H9 (cell line): Measurements from ENCODE around the gene SORCS2. TPM values are rescaled to one million over a fixed set of nuclear protein-coding genes. Genes with fewer than 3 reads are reported as not detected.

ENCODE experiments used
- DNase-seq: peaks from one replicate; pipeline ENCODE4 v3.0.0-alpha.2; 2017
- H2AFZ ChIP-seq: one replicate; pipeline ENCODE4 v1.6.1; 2013; ENCODE audit warnings: mild to moderate bottlenecking, low read length, control low read depth, moderate library complexity
- H2AK5ac ChIP-seq: 2 replicates; pipeline ENCODE4 v1.6.1; 2013; ENCODE audit warnings: low read length, control low read depth, mixed read lengths; ENCODE audit not compliant: insufficient read length
- H2BK120ac ChIP-seq: one replicate; pipeline ENCODE4 v1.6.1; 2013; ENCODE audit warnings: low read depth, mild to moderate bottlenecking, low read length, control low read depth, inconsistent platforms; ENCODE audit not compliant: poor library complexity, severe bottlenecking
- H2BK12ac ChIP-seq: 2 replicates; pipeline ENCODE4 v1.6.1; 2013; ENCODE audit warnings: low read length, control low read depth, mixed read lengths, low read depth; ENCODE audit not compliant: insufficient read length
- H2BK15ac ChIP-seq: 2 replicates; pipeline ENCODE4 v1.6.1; 2013; ENCODE audit warnings: low read depth, low read length, control low read depth
- H2BK20ac ChIP-seq: one replicate; pipeline ENCODE4 v1.6.1; 2013; ENCODE audit warnings: low read depth, mild to moderate bottlenecking, low read length, control low read depth, inconsistent platforms; ENCODE audit not compliant: poor library complexity, severe bottlenecking
- H2BK5ac ChIP-seq: 2 replicates; pipeline ENCODE4 v1.6.1; 2013; ENCODE audit warnings: low read length, control low read depth, mixed read lengths; ENCODE audit not compliant: insufficient read length
- H3K14ac ChIP-seq: 2 replicates; pipeline ENCODE4 v1.6.1; 2013; ENCODE audit warnings: low read length, control low read depth; ENCODE audit not compliant: insufficient read depth
- H3K18ac ChIP-seq: 2 replicates; pipeline ENCODE4 v1.6.1; 2013; ENCODE audit warnings: low read depth, mild to moderate bottlenecking, mixed read lengths, low read length, control low read depth; ENCODE audit not compliant: insufficient read length
- H3K23ac ChIP-seq: 2 replicates; pipeline ENCODE4 v1.6.1; 2013; ENCODE audit warnings: low read length, control low read depth, mixed read lengths, low read depth; ENCODE audit not compliant: insufficient read length
- H3K23me2 ChIP-seq: 2 replicates; pipeline ENCODE4 v1.6.1; 2013; ENCODE audit warnings: low read depth, mild to moderate bottlenecking, mixed read lengths, low read length, control low read depth; ENCODE audit not compliant: insufficient read length, poor library complexity, severe bottlenecking
- H3K27ac ChIP-seq: 2 replicates; pipeline ENCODE4 v1.5.1; 2013; ENCODE audit warnings: low read length, control low read depth, mixed read lengths, low read depth; ENCODE audit not compliant: insufficient read length
- H3K27me3 ChIP-seq: 2 replicates; pipeline ENCODE4 v1.6.1; 2013; ENCODE audit warnings: low read length, control low read depth, inconsistent platforms; ENCODE audit not compliant: insufficient read depth
- H3K4ac ChIP-seq: 2 replicates; pipeline ENCODE4 v1.6.1; 2013; ENCODE audit warnings: low read depth, mild to moderate bottlenecking, control low read depth, inconsistent platforms, low read length, moderate library complexity
- H3K4me1 ChIP-seq: 2 replicates; pipeline ENCODE4 v1.6.1; 2013; ENCODE audit warnings: low read length, control low read depth, inconsistent platforms; ENCODE audit not compliant: insufficient read depth
- H3K4me2 ChIP-seq: 2 replicates; pipeline ENCODE4 v1.6.1; 2013; ENCODE audit warnings: low read length, control low read depth, mixed read lengths; ENCODE audit not compliant: insufficient read length, insufficient read depth
- H3K56ac ChIP-seq: 2 replicates; pipeline ENCODE4 v1.6.1; 2013; ENCODE audit warnings: low read depth, mild to moderate bottlenecking, mixed read lengths, low read length, control low read depth; ENCODE audit not compliant: insufficient read length
- H3K79me1 ChIP-seq: 2 replicates; pipeline ENCODE4 v1.6.1; 2013; ENCODE audit warnings: low read depth, mild to moderate bottlenecking, moderate library complexity, low read length, control low read depth, inconsistent platforms; ENCODE audit not compliant: insufficient read depth, poor library complexity, severe bottlenecking
- H3K79me2 ChIP-seq: 2 replicates; pipeline ENCODE4 v1.6.1; 2013; ENCODE audit warnings: low read length, control low read depth, inconsistent platforms; ENCODE audit not compliant: insufficient read depth
- H3K9ac ChIP-seq: 2 replicates; pipeline ENCODE4 v1.6.1; 2013; ENCODE audit warnings: low read length, control low read depth, mixed read lengths; ENCODE audit not compliant: insufficient read length; ENCODE audit errors: extremely low read depth
- H3K9me3 ChIP-seq: one replicate; pipeline ENCODE4 v1.6.1; 2013; ENCODE audit warnings: low read depth, low read length, inconsistent platforms; ENCODE audit not compliant: control insufficient read depth
- H3T11ph ChIP-seq: one replicate; pipeline ENCODE4 v1.6.1; 2013; ENCODE audit warnings: mild to moderate bottlenecking, low read length, control low read depth, inconsistent platforms
- H4K20me1 ChIP-seq: one replicate; pipeline ENCODE4 v1.6.1; 2013; ENCODE audit not compliant: control insufficient read depth, insufficient read length, insufficient read depth
- H4K5ac ChIP-seq: 2 replicates; pipeline ENCODE4 v1.6.1; 2013; ENCODE audit warnings: low read depth, mild to moderate bottlenecking, mixed read lengths, low read length, control low read depth; ENCODE audit not compliant: insufficient read length
- H4K8ac ChIP-seq: replicated peaks from 2 replicates; pipeline ENCODE4 v1.6.1; 2013; ENCODE audit warnings: low read length, control low read depth, mixed read lengths, low read depth; ENCODE audit not compliant: insufficient read length
- H4K91ac ChIP-seq: 2 replicates; pipeline ENCODE4 v1.6.1; 2013; ENCODE audit warnings: low read depth, mild to moderate bottlenecking, moderate library complexity, mixed read lengths, low read length, control low read depth; ENCODE audit not compliant: insufficient read length
- H3K27ac Mint-ChIP-seq, 3 experiments: 2 replicates in 2 of 3; 3 replicates in 1 of 3; pipeline ENCODE4 v1.8.0; 2020 to 2021; ENCODE audit warnings: mixed read lengths in 3 of 3, mild to moderate bottlenecking in 1 of 3, moderate library complexity in 1 of 3
- H3K27me3 Mint-ChIP-seq: 2 replicates; pipeline ENCODE4 v1.8.0; 2021; ENCODE audit warnings: low read depth, mild to moderate bottlenecking, moderate library complexity, mixed read lengths
- H3K36me3 Mint-ChIP-seq, 3 experiments: 2 replicates in 2 of 3; 3 replicates in 1 of 3; pipeline ENCODE4 v1.8.0; 2020 to 2021; ENCODE audit warnings: low read depth in 3 of 3, mixed read lengths in 3 of 3; ENCODE audit not compliant: insufficient read depth in 1 of 3
- H3K4me1 Mint-ChIP-seq, 2 experiments: 2 replicates each; pipeline ENCODE4 v1.8.0; 2020; ENCODE audit warnings: mixed read lengths in 2 of 2
- H3K4me3 Mint-ChIP-seq, 2 experiments: 2 replicates in 1 of 2; 3 replicates in 1 of 2; pipeline ENCODE4 v1.8.0; 2020 to 2021; ENCODE audit warnings: mild to moderate bottlenecking in 2 of 2, mixed read lengths in 2 of 2, moderate library complexity in 1 of 2
- H3K9me3 Mint-ChIP-seq, 2 experiments: 2 replicates in 1 of 2; 3 replicates in 1 of 2; pipeline ENCODE4 v1.8.0; 2020; ENCODE audit warnings: mild to moderate bottlenecking in 2 of 2, mixed read lengths in 2 of 2, moderate library complexity in 1 of 2
- WGBS: extraction: QIAGEN DNeasy Blood & Tissue Kit; methylation state at CpG from one replicate; pipeline ENCODE4 v1.1.7; 2013; ENCODE audit warnings: missing lambda C conversion rate, low lambda C conversion rate, mixed read lengths; ENCODE audit not compliant: insufficient read length; ENCODE audit errors: extremely low coverage; 5-methylcytosine and 5-hydroxymethylcytosine counted together
- total RNA-seq: library from RNA; stranded (reverse); gene quantifications from 2 replicates; pipeline ENCODE4 v1.2.1, GENCODE V29; 2021
- TF ChIP-seq, protein P1 (sequence below): fragments of 200-600 bp; sonication (generic); conservative IDR thresholded peaks from 3 replicates; pipeline ENCODE4 v1.8.0; 2021; ENCODE audit warnings: antibody characterized with exemption, mild to moderate bottlenecking

SORCS2 gene
- total RNA-seq, 1 experiment from 2014 or later, result 0.57 TPM

DNA sequence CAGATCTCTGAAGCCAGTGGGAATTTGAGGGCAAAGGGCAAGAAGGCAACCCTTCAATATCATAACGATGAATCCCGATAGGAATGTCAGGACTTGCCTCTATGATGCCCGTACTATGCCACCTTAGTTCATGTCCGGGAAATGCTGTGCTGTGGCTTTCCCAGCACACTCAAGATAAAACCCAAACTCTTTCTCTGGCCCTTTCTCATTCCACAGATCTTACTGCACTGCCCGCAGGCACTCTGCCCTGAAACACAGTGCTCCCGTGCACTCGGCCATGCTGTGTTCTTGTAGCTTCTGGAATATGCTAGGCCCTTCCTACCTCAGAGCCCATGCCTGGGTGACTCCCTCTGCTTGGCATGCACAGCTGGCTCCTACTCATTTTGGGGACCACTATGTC lies 26.3 kb downstream of the SORCS2 start:
- Histone ChIP-seq H2BK5ac (no peak overlapping the region), H3K9me3 (no peaks in the 10 kb centered on the region), H3K4me2 (no peak overlapping the region), H4K20me1 (no peaks in the 10 kb centered on the region), H3K79me2 (no peaks in the 10 kb centered on the region), H3K4me1 (no peaks in the 10 kb centered on the region), H3K79me1 (no peaks in the 10 kb centered on the region), H3T11ph (no peak overlapping the region), H2BK120ac (no peak overlapping the region), H4K8ac (no peak overlapping the region), H2BK12ac (no peak overlapping the region), H2BK20ac (no peak overlapping the region), H4K5ac (no peak overlapping the region), H3K4ac (no peak overlapping the region), H2AK5ac (no peak overlapping the region), H3K56ac (no peak overlapping the region), H3K14ac (no peak overlapping the region; the same call in 1 of the 2 replicates), H2AFZ (no peak overlapping the region), H3K27ac (no peak overlapping the region), H3K27me3 (no peaks in the 10 kb centered on the region), H3K23ac (no peak overlapping the region), H3K9ac (no peak overlapping the region), H3K18ac (no peak overlapping the region), H3K23me2 (no peaks in the 10 kb centered on the region), H4K91ac (no peak overlapping the region), H2BK15ac (no peak overlapping the region)
- Mint-ChIP-seq H3K9me3 (peaks cover 8 to 13% of the 10 kb centered on the region in 2 experiments; a peak in 4 of 5 replicates), H3K36me3 (peaks cover 0 to 9% (median 0%) of the 10 kb centered on the region in 3 experiments; a peak in 4 of 7 replicates), H3K4me3 (no peak overlapping the region), H3K27me3 (peaks cover 1% of the 10 kb centered on the region), H3K27ac (no peak overlapping the region), H3K4me1 (no peaks in the 10 kb centered on the region)
- WGBS, result no CpG with 5 or more reads among the region's 7 CpGs
- TF ChIP-seq, protein P1, sequence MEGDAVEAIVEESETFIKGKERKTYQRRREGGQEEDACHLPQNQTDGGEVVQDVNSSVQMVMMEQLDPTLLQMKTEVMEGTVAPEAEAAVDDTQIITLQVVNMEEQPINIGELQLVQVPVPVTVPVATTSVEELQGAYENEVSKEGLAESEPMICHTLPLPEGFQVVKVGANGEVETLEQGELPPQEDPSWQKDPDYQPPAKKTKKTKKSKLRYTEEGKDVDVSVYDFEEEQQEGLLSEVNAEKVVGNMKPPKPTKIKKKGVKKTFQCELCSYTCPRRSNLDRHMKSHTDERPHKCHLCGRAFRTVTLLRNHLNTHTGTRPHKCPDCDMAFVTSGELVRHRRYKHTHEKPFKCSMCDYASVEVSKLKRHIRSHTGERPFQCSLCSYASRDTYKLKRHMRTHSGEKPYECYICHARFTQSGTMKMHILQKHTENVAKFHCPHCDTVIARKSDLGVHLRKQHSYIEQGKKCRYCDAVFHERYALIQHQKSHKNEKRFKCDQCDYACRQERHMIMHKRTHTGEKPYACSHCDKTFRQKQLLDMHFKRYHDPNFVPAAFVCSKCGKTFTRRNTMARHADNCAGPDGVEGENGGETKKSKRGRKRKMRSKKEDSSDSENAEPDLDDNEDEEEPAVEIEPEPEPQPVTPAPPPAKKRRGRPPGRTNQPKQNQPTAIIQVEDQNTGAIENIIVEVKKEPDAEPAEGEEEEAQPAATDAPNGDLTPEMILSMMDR, result no peak
- DNase-seq, result no peak
